BJ (cell line): ENCODE results near the gene C3orf22. TPM values are rescaled to one million over a fixed set of nuclear protein-coding genes. Genes with fewer than 3 reads are reported as not detected.
"Not testable (repeated sequence)": the region's sequence is repeated elsewhere in the genome, so short reads cannot be mapped to it uniquely, and the experiment has no call there.

Experiments used
- CTCF ChIA-PET: fragments of 350-600 bp; formaldehyde crosslinking; extraction: SDS; loops from one replicate; lab custom pipeline; 2021; ENCODE audit warnings: antibody characterized with exemption, inconsistent platforms; lab: Yijun Ruan, JAX
- POLR2A ChIA-PET: fragments of 300-600 bp; sonication (Branson Sonifier 250); formaldehyde crosslinking; extraction: SDS; loops from one replicate; lab custom pipeline; 2021; ENCODE audit warnings: antibody characterized with exemption; lab: Charles Lee
- DNase-seq: peaks from one replicate; pipeline ENCODE4 v3.0.0-alpha.2; 2011; ENCODE audit warnings: low read depth
- H3K27me3 ChIP-seq: 2 replicates; pipeline ENCODE4 v1.6.0; 2011; ENCODE audit warnings: low read length; ENCODE audit not compliant: control insufficient read depth, insufficient read depth
- H3K36me3 ChIP-seq: 2 replicates; pipeline ENCODE4 v1.5.1; 2011; ENCODE audit warnings: low read length; ENCODE audit not compliant: control insufficient read depth, insufficient read depth
- H3K4me3 ChIP-seq: 2 replicates; pipeline ENCODE4 v1.5.1; 2011; ENCODE audit warnings: low read depth, mild to moderate bottlenecking, control low read depth, low read length
- polyA plus RNA-seq: library from polyadenylated mRNA; depleted of rRNA; stranded (reverse); fragments of >200 nt; gene quantifications from 2 replicates; pipeline ENCODE4 v1.2.3, GENCODE V29; 2011
- TF ChIP-seq, protein P1 (sequence below): IDR thresholded peaks from 2 replicates; pipeline ENCODE4 v1.5.1; 2011; ENCODE audit warnings: low read depth, mild to moderate bottlenecking, control low read depth, inconsistent platforms, low read length, moderate library complexity; ENCODE audit not compliant: insufficient read depth

C3orf22 gene
- polyA plus RNA-seq, 1 experiment, result not detected

DNA sequence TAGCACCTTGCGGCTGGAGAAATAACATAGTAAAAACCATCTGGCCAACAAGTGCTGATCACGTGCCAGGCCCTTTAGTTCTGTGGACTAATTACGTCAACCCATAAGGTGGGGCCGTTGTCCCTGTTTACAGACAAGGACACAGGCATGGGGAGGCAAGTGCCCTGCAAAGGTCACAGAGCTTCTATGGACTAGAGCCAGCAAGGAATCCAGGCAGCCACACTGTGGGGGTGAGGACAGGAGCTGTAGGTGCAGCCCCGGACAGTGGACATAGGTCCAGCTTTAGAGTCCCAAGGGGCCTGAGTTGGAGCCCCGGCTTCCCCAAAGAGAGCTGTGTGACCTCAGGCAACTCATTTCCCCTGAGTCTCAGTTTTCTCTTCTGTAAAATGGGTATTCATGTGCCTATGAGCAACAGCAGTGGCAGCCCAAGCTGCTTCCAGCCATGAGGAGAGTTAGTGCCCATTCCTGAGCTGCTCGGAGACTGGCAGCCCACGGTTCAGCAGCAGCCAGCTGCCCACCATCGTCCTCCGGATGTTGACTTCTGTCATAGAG, 20.9 kb downstream of the C3orf22 start:
- Histone ChIP-seq H3K27me3 (peaks cover 17% of the 10 kb centered on the region), H3K36me3 (no peaks in the 10 kb centered on the region), H3K4me3 (no peak overlapping the region)
- ChIA-PET CTCF (interaction anchor here (0.8 to 2.1 kb wide), 2 partner anchors 15 to 141 kb away, joined by 3 to 8 read pairs; no protein-coding TSS in a partner anchor), POLR2A (no interaction called here)
- DNase-seq, result no peak
- TF ChIP-seq, protein P1, sequence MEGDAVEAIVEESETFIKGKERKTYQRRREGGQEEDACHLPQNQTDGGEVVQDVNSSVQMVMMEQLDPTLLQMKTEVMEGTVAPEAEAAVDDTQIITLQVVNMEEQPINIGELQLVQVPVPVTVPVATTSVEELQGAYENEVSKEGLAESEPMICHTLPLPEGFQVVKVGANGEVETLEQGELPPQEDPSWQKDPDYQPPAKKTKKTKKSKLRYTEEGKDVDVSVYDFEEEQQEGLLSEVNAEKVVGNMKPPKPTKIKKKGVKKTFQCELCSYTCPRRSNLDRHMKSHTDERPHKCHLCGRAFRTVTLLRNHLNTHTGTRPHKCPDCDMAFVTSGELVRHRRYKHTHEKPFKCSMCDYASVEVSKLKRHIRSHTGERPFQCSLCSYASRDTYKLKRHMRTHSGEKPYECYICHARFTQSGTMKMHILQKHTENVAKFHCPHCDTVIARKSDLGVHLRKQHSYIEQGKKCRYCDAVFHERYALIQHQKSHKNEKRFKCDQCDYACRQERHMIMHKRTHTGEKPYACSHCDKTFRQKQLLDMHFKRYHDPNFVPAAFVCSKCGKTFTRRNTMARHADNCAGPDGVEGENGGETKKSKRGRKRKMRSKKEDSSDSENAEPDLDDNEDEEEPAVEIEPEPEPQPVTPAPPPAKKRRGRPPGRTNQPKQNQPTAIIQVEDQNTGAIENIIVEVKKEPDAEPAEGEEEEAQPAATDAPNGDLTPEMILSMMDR, result no peak

DNA sequence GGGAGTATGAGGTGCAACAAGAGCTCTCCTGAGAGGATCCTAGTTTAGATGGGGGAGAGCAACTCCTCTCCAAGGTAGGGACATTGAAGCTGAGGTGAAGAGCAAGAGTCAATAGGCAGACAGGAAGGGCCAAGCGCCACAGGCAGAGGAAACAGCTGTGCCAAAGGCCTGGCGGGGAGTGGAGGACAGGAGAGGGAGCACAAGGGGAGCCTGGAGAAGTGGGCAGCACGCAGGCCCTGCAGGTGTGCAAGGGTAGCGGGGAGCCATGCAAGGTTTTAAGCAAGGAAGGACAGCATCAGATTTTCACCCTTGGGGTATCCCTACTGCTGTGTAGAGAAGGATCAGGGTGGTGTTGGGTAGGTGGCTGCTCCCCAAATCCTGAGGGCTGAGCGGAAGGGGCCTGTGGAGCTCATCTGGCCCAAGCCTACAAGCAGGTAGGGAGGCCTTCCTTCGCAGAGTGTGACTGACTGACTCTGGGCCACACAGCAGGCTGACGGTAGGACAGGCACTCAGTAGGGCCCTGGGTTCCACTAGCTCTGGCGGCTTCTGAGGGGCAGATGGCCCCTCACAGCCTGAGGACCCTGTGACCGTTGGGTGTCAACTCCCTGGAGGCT, 21.5 kb downstream of the C3orf22 start:
- H3K4me3 ChIP-seq, result no peak overlapping the region
- H3K27me3 ChIP-seq, result peaks cover 18% of the 10 kb centered on the region
- ChIA-PET POLR2A (no interaction called here), CTCF (interaction anchor here (2.1 kb wide), 1 partner anchor 14 kb away, joined by 8 read pairs; no protein-coding TSS in a partner anchor)
- H3K36me3 ChIP-seq, result no peaks in the 10 kb centered on the region
- TF ChIP-seq, protein P1, result no peak
- no peak for DNase-seq

DNA sequence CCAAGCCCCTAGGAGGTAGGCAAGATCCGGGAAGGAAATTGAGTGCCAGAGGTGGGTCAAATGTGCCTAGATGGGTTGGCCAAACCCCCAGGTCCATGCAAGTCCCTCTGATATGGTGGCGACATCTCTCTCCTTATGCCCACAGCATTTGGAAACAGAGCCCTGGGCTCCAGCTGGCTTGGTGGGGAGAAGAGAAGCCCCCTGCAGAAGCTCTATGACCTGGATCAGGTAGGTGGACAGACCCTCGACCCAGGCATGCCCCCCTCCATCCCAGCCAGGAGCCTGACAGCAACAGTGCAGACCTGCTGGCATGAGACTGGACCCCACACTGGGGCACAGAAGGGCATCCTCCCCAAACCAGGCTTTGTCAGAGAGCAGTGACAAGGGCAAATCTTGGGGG, 22.6 kb downstream of the C3orf22 start:
- TF ChIP-seq, protein P1, result no peak
- no peak overlapping the region for H3K4me3 ChIP-seq
- no peaks in the 10 kb centered on the region for H3K36me3 ChIP-seq
- H3K27me3 ChIP-seq, result peaks cover 15% of the 10 kb centered on the region
- DNase-seq, result no peak
- CTCF ChIA-PET, result no interaction called here
- POLR2A ChIA-PET, result no interaction called here

DNA sequence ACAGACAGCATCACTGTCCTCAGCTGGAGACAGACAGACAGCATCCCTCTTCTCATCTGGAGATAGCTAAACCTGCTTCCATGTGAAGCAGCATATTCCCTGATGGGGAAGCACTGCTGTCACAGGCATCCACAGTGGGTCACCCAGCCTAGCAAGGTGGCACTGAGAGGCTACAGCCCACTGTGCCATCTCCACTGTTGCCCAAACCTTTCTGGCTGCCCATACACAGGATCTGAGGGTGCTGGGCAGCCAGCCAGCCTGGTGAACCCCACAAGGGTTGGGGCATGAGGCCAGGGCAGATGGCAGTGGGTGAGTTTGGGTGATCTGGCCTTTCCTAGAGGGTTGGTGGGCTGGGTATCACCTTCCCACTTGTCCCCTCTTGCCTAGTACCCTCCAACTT, 23.1 kb downstream of the C3orf22 start:
- CTCF ChIA-PET, result interaction anchor here (1.1 kb wide), 1 partner anchor 1012 kb away, joined by 4 read pairs; no protein-coding TSS in a partner anchor
- H3K4me3 ChIP-seq, result no peak overlapping the region
- no peak for DNase-seq
- H3K36me3 ChIP-seq, result no peaks in the 10 kb centered on the region
- H3K27me3 ChIP-seq, result peaks cover 15% of the 10 kb centered on the region
- POLR2A ChIA-PET, result no interaction called here
- TF ChIP-seq, protein P1, result no peak

DNA sequence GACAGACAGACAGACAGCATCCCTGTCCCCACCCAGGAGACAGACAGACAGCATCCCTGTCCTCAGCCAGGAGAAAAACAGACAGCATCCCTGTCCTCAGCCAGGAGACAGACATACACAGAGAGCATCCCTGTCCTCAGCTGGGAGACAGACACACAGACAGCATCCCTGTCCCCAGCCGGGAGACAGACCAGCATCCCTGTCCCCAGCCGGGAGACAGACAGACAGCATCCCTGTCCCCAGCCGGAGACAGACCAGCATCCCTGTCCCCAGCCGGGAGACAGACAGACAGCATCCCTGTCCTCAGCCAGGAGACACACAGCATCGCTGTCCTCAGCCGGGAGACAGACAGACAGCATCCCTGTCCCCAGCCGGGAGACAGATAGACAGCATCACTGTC, 24.0 kb downstream of the C3orf22 start:
- DNase-seq, H3K4me3 ChIP-seq, H3K36me3 ChIP-seq, POLR2A ChIA-PET: not testable (repeated sequence)
- H3K27me3 ChIP-seq, result peaks cover 15% of the 10 kb centered on the region
- CTCF ChIA-PET, result interaction anchor here (1.1 kb wide), 1 partner anchor 1013 kb away, joined by 4 read pairs; no protein-coding TSS in a partner anchor

DNA sequence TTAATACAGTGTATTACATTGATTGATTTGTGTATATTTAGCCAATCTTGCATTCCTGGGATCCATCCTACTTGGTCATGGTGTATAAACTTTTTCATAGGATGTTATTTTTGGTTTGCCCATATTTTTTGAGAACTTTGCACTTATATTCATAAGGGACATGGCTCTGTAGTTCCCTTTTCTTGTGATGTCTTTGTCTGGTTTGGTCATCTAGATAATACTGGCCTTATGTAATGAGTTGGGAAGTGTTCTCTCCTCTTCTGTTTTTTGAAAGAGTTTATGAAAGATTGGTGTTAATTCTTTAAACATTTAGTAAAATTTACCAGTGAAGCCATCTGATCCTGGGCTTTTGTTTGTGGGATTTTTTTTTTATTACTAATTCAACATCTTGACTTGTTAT, 25.2 kb downstream of the C3orf22 start:
- Histone ChIP-seq H3K27me3 (peaks cover 15% of the 10 kb centered on the region), H3K4me3 (no peak overlapping the region), H3K36me3 (no peaks in the 10 kb centered on the region)
- POLR2A ChIA-PET, result no interaction called here
- DNase-seq, result no peak
- TF ChIP-seq, protein P1, result no peak
- CTCF ChIA-PET, result no interaction called here
